Measurements from ENCODE around the gene FGF21. TPM values are rescaled to one million over a fixed set of nuclear protein-coding genes. Genes with fewer than 3 reads are reported as not detected.
A peak's percentile ranks its signal among the peaks of the same experiment; 100 is the strongest.

The FGF21 gene
- total RNA-seq, 6 experiments from 2014 or later, result not detected

- TF ChIP-seq CTCF (IDR thresholded peaks at IDR 0.05), result no peak
- Mint-ChIP-seq H3K27me3 (ENCODE audit: insufficient read depth) (no peaks in the 10 kb centered on the region; the same call in 1 of the 2 replicates), H3K27ac (peak overlapping the region; percentile 95), H3K4me3 (no peak overlapping the region; the same call in 1 of the 2 replicates), H3K9me3 (no peaks in the 10 kb centered on the region), H3K4me1 (ENCODE audit: low read depth) (peaks cover 16% of the 10 kb centered on the region), H3K36me3 (ENCODE audit: low read depth) (no peaks in the 10 kb centered on the region)
- no peak for DNase-seq
These were observed 40.4 kb downstream of the FGF21 start for GRCh38 chr19:48795685-48796070.

GRCh38 chr19:48796298-48797083, 41.2 kb downstream of the FGF21 start:
- TF ChIP-seq CTCF (IDR thresholded peaks at IDR 0.05), result no peak
- Mint-ChIP-seq H3K27me3 (ENCODE audit: insufficient read depth) (no peaks in the 10 kb centered on the region; the same call in 1 of the 2 replicates), H3K4me3 (no peak overlapping the region), H3K27ac (no peak overlapping the region; the same call in 1 of the 2 replicates), H3K36me3 (ENCODE audit: low read depth) (no peaks in the 10 kb centered on the region), H3K4me1 (ENCODE audit: low read depth) (peaks cover 16% of the 10 kb centered on the region), H3K9me3 (no peaks in the 10 kb centered on the region)
- DNase-seq, result no peak

GRCh38 chr19:48797103-48797502, 41.8 kb downstream of the FGF21 start:
- Mint-ChIP-seq H3K9me3 (no peaks in the 10 kb centered on the region), H3K27me3 (ENCODE audit: insufficient read depth) (no peaks in the 10 kb centered on the region; the same call in 1 of the 2 replicates), H3K36me3 (ENCODE audit: low read depth) (no peaks in the 10 kb centered on the region), H3K4me3 (no peak overlapping the region), H3K27ac (no peak overlapping the region), H3K4me1 (ENCODE audit: low read depth) (peaks cover 16% of the 10 kb centered on the region)
- no peak for TF ChIP-seq CTCF (IDR thresholded peaks at IDR 0.05)
- DNase-seq, result no peak

GRCh38 chr19:48798937-48799336, 43.6 kb downstream of the FGF21 start:
- H3K36me3 Mint-ChIP-seq (ENCODE audit: low read depth), result no peaks in the 10 kb centered on the region
- H3K27me3 Mint-ChIP-seq (ENCODE audit: insufficient read depth), result no peaks in the 10 kb centered on the region; the same call in 1 of the 2 replicates
- no peak for TF ChIP-seq CTCF (IDR thresholded peaks at IDR 0.05)
- no peak for DNase-seq
- H3K27ac Mint-ChIP-seq, result 0 out of 2 replicates have a peak overlapping the region, but pooled peaks have one; percentile 51
- H3K9me3 Mint-ChIP-seq, result no peaks in the 10 kb centered on the region
- peaks cover 16% of the 10 kb centered on the region for H3K4me1 Mint-ChIP-seq (ENCODE audit: low read depth)
- no peak overlapping the region for H3K4me3 Mint-ChIP-seq

GRCh38 chr19:48799358-48800300, 44.3 kb downstream of the FGF21 start:
- TF ChIP-seq CTCF (IDR thresholded peaks at IDR 0.05), result no peak
- H3K9me3 Mint-ChIP-seq, result no peaks in the 10 kb centered on the region

More at GRCh38 chr19:48799358-48800300, 44.3 kb downstream of the FGF21 start:
- H3K27ac Mint-ChIP-seq, result peak overlapping the region; percentile 51
- H3K4me3 Mint-ChIP-seq, result no peak overlapping the region
- no peaks in the 10 kb centered on the region for H3K27me3 Mint-ChIP-seq (ENCODE audit: insufficient read depth)
- no peak for DNase-seq
- H3K4me1 Mint-ChIP-seq (ENCODE audit: low read depth), result peaks cover 12% of the 10 kb centered on the region
- H3K36me3 Mint-ChIP-seq (ENCODE audit: low read depth), result no peaks in the 10 kb centered on the region

All from HFFc6 (cell line).